ENCODE results near the gene TFDP1. TPM values are rescaled to one million over a fixed set of nuclear protein-coding genes. Genes with fewer than 3 reads are reported as not detected.

TFDP1 gene
- total and polyA plus RNA-seq, 2 of the 4 experiments (the other 2 are of a cell fraction): 59.3 to 97.0 TPM

DNA sequence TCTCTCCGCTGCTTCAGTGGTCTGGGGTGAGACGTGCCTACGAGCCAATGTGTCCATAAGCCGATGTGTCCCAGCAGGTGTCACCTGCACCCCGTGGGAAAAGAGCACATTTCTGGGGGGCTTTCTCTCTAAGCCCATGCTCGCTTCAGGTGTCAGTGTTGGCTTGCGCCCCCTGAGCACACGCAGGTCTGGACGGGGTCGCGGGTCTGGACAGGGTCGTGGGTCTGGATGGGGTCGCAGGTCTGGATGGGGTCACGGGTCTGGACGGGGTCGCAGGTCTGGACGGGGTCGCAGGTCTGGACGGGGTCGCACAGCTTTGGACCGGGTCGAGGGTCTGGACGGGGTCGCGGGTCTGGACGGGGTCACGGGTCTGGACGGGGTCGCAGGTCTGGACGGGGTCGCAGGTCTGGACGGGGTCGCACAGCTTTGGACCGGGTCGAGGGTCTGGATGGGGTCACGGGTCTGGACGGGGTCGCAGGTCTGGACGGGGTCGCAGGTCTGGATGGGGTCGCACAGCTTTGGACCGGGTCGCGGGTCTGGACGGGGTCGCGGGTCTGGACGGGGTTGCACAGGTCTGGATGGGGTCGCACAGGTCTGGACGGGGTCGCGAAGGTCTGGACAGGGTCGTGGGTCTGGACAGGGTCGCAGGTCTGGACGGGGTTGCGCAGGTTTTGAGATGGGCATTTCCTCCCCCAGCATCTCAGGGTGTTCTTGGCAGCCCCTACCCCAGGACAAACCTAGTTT, 24.5 kb upstream of the TFDP1 start:
- Histone ChIP-seq H2BK120ac (ENCODE audit: low read depth, low read length) (no peak overlapping the region), H3K27me3 (ENCODE audit: control insufficient read depth, insufficient read depth, low read length) (peaks cover 2% of the 10 kb centered on the region; the same call in 1 of the 2 replicates), H3K4ac (ENCODE audit: low read depth, low read length) (no peak overlapping the region), H2AK9ac (replicated peaks; ENCODE audit: low read depth, low read length, poor library complexity) (no peak overlapping the region), H3K79me1 (ENCODE audit: low read depth in 1 of 2, low read length in 2 of 2) (no peaks in the 10 kb centered on the region), H4K8ac (ENCODE audit: low read depth in 2 of 2, low read length in 2 of 2) (no peak overlapping the region), H3K27ac (ENCODE audit: insufficient read depth, low read length) (no peak overlapping the region), H3K9me1 (ENCODE audit: insufficient read depth, low read length) (peaks cover 10% of the 10 kb centered on the region), H4K20me1 (ENCODE audit: insufficient read depth, low read length) (peaks cover 6% of the 10 kb centered on the region; the same call in 1 of the 2 replicates), H3K4me3 (ENCODE audit: insufficient read depth, low read depth, low read length) (no peak overlapping the region), H3K56ac (ENCODE audit: extremely low read depth, insufficient read depth, low read length) (no peak overlapping the region), H2AFZ (replicated peaks; ENCODE audit: low read length, poor library complexity) (no peak overlapping the region), H4K5ac (ENCODE audit: low read depth, low read length) (no peak overlapping the region), H2BK15ac (ENCODE audit: low read depth, low read length) (no peak overlapping the region), H2BK20ac (ENCODE audit: low read depth, low read length) (no peak overlapping the region), H3K36me3 (ENCODE audit: control insufficient read depth, insufficient read depth, low read length) (peaks cover 2% of the 10 kb centered on the region; the same call in 1 of the 2 replicates), H3K14ac (replicated peaks; ENCODE audit: low read depth, low read length) (no peak overlapping the region), H3K4me2 (ENCODE audit: low read depth, low read length) (no peak overlapping the region), H2BK5ac (ENCODE audit: low read depth, low read length, poor library complexity, severe bottlenecking) (no peak overlapping the region), H3K23ac (ENCODE audit: low read depth, low read length) (no peak overlapping the region), H3K18ac (ENCODE audit: low read depth, low read length) (no peak overlapping the region), H2AK5ac (ENCODE audit: low read depth, low read length) (no peak overlapping the region), H4K91ac (ENCODE audit: insufficient read depth, low read depth, low read length) (no peak overlapping the region), H3K9me3 (ENCODE audit: control insufficient read depth, insufficient read depth, low read length) (no peaks in the 10 kb centered on the region), H3K4me1 (ENCODE audit: control insufficient read depth, insufficient read depth, low read length) (no peaks in the 10 kb centered on the region), H3K9ac (ENCODE audit: low read depth, low read length) (no peak overlapping the region)
- dilution Hi-C loops (cut with HindIII; ENCODE audit: low sequenced_read_pairs, unreplicated experiment) (no loop called here), intact Hi-C loops (cut with micrococcal nuclease) (no loop called here), in situ Hi-C loops (cut with MboI; ENCODE audit: low sequenced_read_pairs) (no loop called here)
- ATAC-seq (ENCODE audit: low read depth) (no peak), DNase-seq (no peak)
- BruUV-seq (replicated peaks): no TSS peak
- WGBS, 2 experiments (ENCODE audit: extremely low coverage in 2 of 2, insufficient read length in 1 of 2): 85% methylated on average over 18 of the region's 56 CpGs; no CpG with 5 or more reads in 1 of the 2 experiments
- TF ChIP-seq BHLHE40 (IDR thresholded peaks at IDR 0.05; ENCODE audit: low read depth, low read length) (no peak), RFX5 (IDR thresholded peaks at IDR 0.05; ENCODE audit: low read depth, low read length) (no peak), MXI1 (IDR thresholded peaks at IDR 0.05; ENCODE audit: borderline replicate concordance, low read depth, low read length) (no peak), NFE2L2 (IDR thresholded peaks at IDR 0.05; ENCODE audit: low read depth, low read length) (no peak), MAFK (IDR thresholded peaks at IDR 0.05; ENCODE audit: low read depth, low read length) (no peak), SMC3 (IDR thresholded peaks at IDR 0.05; ENCODE audit: low read depth, low read length) (no peak), CTCF (conservative IDR thresholded peaks at IDR 0.05; ENCODE audit: low read depth, low read length) (no peak), RAD21 (IDR thresholded peaks at IDR 0.05; ENCODE audit: low read length) (no peak), CHD1 (IDR thresholded peaks at IDR 0.05; ENCODE audit: low read depth, low read length) (no peak), MAZ (IDR thresholded peaks at IDR 0.05; ENCODE audit: borderline replicate concordance, low read depth, low read length) (no peak), CEBPB (IDR thresholded peaks at IDR 0.05; ENCODE audit: low read depth, low read length) (no peak), FOS (IDR thresholded peaks at IDR 0.05; ENCODE audit: low read depth, low read length) (no peak), RCOR1 (IDR thresholded peaks at IDR 0.05; ENCODE audit: insufficient replicate concordance, low read length) (no peak), POLR2A (IDR thresholded peaks at IDR 0.05; ENCODE audit: low read depth, low read length) (no peak)
- TF ChIP-seq, protein P1, sequence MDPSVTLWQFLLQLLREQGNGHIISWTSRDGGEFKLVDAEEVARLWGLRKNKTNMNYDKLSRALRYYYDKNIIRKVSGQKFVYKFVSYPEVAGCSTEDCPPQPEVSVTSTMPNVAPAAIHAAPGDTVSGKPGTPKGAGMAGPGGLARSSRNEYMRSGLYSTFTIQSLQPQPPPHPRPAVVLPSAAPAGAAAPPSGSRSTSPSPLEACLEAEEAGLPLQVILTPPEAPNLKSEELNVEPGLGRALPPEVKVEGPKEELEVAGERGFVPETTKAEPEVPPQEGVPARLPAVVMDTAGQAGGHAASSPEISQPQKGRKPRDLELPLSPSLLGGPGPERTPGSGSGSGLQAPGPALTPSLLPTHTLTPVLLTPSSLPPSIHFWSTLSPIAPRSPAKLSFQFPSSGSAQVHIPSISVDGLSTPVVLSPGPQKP (IDR thresholded peaks at IDR 0.05; ENCODE audit: borderline replicate concordance, low read depth, low read length): no peak
- TF ChIP-seq, protein P2, sequence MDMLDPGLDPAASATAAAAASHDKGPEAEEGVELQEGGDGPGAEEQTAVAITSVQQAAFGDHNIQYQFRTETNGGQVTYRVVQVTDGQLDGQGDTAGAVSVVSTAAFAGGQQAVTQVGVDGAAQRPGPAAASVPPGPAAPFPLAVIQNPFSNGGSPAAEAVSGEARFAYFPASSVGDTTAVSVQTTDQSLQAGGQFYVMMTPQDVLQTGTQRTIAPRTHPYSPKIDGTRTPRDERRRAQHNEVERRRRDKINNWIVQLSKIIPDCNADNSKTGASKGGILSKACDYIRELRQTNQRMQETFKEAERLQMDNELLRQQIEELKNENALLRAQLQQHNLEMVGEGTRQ (IDR thresholded peaks at IDR 0.05; ENCODE audit: low read depth, low read length): no peak
- POLR2A ChIA-PET (ENCODE audit: unreplicated experiment): no interaction called here
- CTCF ChIA-PET: no interaction called here
